GM21390 (cell line): ENCODE data around the gene MGAT5B.

Experiments
- ATAC-seq: cut with Tn5 transposase; IDR thresholded peaks from one replicate; pipeline ENCODE4 v1.9.1; 2021; ENCODE audit not compliant: unreplicated experiment

Gene MGAT5B

GRCh38 chr17:76998839-76999238 is 130.6 kb downstream of the MGAT5B start:
- ATAC-seq = no peak
